GM23338 (cell line): Measurements from ENCODE around the gene ERMN.

Source experiments
- CREB1 ChIP-seq: fragments of 250-450 bp; sonication (Bioruptor Pico); IDR thresholded peaks from 2 replicates; pipeline ENCODE4 v1.5.0; 2020; ENCODE audit warnings: low read depth, mild to moderate bottlenecking, moderate library complexity
- EZH2 ChIP-seq: fragments of 200-600 bp; sonication (generic); IDR thresholded peaks from one replicate; pipeline ENCODE4 v1.8.0; 2017; ENCODE audit warnings: antibody characterized with exemption, mild to moderate bottlenecking, low read depth; ENCODE audit not compliant: unreplicated experiment
- EZH2phosphoT487 ChIP-seq: fragments of 200-600 bp; sonication (generic); IDR thresholded peaks from one replicate; pipeline ENCODE4 v1.8.1; 2018; ENCODE audit warnings: antibody characterized with exemption; ENCODE audit not compliant: unreplicated experiment
- JUNB ChIP-seq: IDR thresholded peaks from one replicate; pipeline ENCODE4 v1.6.1; 2016; ENCODE audit warnings: antibody characterized with exemption; ENCODE audit not compliant: unreplicated experiment
- NANOG ChIP-seq: IDR thresholded peaks from 2 replicates; pipeline ENCODE4 v1.6.1; 2016; ENCODE audit warnings: antibody characterized with exemption, borderline replicate concordance
- POLR2AphosphoS5 ChIP-seq: IDR thresholded peaks from 2 replicates; pipeline ENCODE4 v1.6.1; 2016; ENCODE audit warnings: antibody characterized with exemption, low read depth
- STAT1 ChIP-seq: IDR thresholded peaks from one replicate; pipeline ENCODE4 v1.6.1; 2016; ENCODE audit warnings: antibody characterized with exemption; ENCODE audit not compliant: unreplicated experiment
- ZNF114 ChIP-seq: fragments of 250-450 bp; sonication (Bioruptor Pico); IDR thresholded peaks from 2 replicates; pipeline ENCODE4 v1.5.0; 2020; ENCODE audit warnings: mild to moderate bottlenecking, moderate library complexity
- ZNF331 ChIP-seq: fragments of 250-450 bp; sonication (Bioruptor Pico); IDR thresholded peaks from 2 replicates; pipeline ENCODE4 v1.5.0; 2020; ENCODE audit warnings: low read depth, mild to moderate bottlenecking, moderate library complexity
- TF ChIP-seq, protein P1 (sequence below), 2 experiments: fragments of 200-600 bp in 1 of 2; sonication (generic) in 1 of 2; conservative IDR thresholded peaks; 2 replicates each; pipeline versions ENCODE4 v1.5.1 to v1.6.1; 2016 to 2017; ENCODE audit warnings: antibody characterized with exemption in 2 of 2, low read depth in 2 of 2, mild to moderate bottlenecking in 2 of 2, moderate library complexity in 1 of 2
- TF ChIP-seq, protein P2 (sequence below): IDR thresholded peaks from one replicate; pipeline ENCODE4 v1.6.1; 2018; ENCODE audit warnings: antibody characterized with exemption; ENCODE audit not compliant: unreplicated experiment
- TF ChIP-seq, protein P3 (sequence below): IDR thresholded peaks from 2 replicates; pipeline ENCODE4 v1.6.1; 2016; ENCODE audit warnings: antibody characterized with exemption

- TF ChIP-seq, protein P1, sequence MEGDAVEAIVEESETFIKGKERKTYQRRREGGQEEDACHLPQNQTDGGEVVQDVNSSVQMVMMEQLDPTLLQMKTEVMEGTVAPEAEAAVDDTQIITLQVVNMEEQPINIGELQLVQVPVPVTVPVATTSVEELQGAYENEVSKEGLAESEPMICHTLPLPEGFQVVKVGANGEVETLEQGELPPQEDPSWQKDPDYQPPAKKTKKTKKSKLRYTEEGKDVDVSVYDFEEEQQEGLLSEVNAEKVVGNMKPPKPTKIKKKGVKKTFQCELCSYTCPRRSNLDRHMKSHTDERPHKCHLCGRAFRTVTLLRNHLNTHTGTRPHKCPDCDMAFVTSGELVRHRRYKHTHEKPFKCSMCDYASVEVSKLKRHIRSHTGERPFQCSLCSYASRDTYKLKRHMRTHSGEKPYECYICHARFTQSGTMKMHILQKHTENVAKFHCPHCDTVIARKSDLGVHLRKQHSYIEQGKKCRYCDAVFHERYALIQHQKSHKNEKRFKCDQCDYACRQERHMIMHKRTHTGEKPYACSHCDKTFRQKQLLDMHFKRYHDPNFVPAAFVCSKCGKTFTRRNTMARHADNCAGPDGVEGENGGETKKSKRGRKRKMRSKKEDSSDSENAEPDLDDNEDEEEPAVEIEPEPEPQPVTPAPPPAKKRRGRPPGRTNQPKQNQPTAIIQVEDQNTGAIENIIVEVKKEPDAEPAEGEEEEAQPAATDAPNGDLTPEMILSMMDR (conservative IDR thresholded peaks at IDR 0.05; ENCODE audit: low read depth in 2 of 2) = no peak
- TF ChIP-seq, protein P2, sequence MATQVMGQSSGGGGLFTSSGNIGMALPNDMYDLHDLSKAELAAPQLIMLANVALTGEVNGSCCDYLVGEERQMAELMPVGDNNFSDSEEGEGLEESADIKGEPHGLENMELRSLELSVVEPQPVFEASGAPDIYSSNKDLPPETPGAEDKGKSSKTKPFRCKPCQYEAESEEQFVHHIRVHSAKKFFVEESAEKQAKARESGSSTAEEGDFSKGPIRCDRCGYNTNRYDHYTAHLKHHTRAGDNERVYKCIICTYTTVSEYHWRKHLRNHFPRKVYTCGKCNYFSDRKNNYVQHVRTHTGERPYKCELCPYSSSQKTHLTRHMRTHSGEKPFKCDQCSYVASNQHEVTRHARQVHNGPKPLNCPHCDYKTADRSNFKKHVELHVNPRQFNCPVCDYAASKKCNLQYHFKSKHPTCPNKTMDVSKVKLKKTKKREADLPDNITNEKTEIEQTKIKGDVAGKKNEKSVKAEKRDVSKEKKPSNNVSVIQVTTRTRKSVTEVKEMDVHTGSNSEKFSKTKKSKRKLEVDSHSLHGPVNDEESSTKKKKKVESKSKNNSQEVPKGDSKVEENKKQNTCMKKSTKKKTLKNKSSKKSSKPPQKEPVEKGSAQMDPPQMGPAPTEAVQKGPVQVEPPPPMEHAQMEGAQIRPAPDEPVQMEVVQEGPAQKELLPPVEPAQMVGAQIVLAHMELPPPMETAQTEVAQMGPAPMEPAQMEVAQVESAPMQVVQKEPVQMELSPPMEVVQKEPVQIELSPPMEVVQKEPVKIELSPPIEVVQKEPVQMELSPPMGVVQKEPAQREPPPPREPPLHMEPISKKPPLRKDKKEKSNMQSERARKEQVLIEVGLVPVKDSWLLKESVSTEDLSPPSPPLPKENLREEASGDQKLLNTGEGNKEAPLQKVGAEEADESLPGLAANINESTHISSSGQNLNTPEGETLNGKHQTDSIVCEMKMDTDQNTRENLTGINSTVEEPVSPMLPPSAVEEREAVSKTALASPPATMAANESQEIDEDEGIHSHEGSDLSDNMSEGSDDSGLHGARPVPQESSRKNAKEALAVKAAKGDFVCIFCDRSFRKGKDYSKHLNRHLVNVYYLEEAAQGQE = no peak
- TF ChIP-seq EZH2 = no peak
- TF ChIP-seq EZH2phosphoT487 = no peak
- TF ChIP-seq, protein P3, sequence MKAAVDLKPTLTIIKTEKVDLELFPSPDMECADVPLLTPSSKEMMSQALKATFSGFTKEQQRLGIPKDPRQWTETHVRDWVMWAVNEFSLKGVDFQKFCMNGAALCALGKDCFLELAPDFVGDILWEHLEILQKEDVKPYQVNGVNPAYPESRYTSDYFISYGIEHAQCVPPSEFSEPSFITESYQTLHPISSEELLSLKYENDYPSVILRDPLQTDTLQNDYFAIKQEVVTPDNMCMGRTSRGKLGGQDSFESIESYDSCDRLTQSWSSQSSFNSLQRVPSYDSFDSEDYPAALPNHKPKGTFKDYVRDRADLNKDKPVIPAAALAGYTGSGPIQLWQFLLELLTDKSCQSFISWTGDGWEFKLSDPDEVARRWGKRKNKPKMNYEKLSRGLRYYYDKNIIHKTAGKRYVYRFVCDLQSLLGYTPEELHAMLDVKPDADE = no peak
- no peak for TF ChIP-seq JUNB
- TF ChIP-seq POLR2AphosphoS5 = no peak
- no peak for TF ChIP-seq CREB1 (CRISPR knock-in tag)
- TF ChIP-seq ZNF114 (CRISPR knock-in tag) = no peak
- no peak for TF ChIP-seq NANOG
- no peak for TF ChIP-seq ZNF331 (CRISPR knock-in tag)
- no peak for TF ChIP-seq STAT1
These were observed 44.3 kb downstream of the ERMN start for GRCh38 chr2:157281316-157281715.
